Measurements from ENCODE around the gene ACCSL.

ACCSL gene

DNA sequence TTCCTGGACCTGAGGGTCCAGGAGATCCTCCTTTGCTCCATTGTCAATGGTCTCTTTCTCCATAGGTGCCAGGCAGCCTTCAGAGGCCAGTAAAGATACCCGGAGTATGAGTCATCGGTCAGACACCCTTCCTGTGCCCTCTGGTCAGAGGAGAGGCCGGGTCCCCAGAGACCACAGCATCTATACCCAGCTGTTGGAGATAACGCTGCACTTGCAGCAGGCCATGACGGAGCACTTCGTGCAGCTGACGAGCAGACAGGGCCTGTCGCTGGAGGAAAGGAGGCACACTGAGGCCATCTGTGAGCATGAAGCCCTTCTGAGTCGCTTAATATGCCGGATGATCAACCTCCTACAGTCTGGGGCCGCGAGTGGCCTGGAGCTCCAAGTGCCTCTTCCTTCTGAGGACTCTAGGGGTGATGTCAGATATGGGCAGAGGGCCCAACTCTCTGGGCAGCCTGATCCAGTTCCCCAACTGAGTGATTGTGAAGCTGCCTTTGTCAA lies at the start of gene ACCSL:
ACCSL (plus strand) TSS at position 51 of the 501 bp plus-strand sequence; CDS start at position 107, 56 bp downstream.
- no peak for DNase-seq

DNA sequence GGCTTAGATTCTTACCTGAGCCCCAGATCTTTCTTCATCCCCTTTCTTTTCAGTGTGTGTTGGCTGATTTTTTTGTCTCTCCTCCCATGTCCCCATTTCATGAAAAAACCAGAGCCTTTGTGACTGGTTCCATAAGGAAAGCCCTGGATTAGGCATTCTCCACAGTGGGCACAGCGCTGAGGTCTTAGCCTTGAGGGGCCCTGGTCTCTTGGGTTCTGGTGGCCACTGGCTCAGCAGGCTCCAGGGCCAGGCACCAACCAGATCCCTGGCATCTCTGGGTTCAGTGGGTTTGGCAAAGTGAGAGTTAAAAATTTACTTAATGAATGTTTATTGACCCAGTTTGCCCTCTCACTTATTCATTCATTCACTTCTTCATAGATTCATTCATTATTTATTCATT lies 49.5 kb upstream of the ACCSL start:
- no peak for DNase-seq

DNA sequence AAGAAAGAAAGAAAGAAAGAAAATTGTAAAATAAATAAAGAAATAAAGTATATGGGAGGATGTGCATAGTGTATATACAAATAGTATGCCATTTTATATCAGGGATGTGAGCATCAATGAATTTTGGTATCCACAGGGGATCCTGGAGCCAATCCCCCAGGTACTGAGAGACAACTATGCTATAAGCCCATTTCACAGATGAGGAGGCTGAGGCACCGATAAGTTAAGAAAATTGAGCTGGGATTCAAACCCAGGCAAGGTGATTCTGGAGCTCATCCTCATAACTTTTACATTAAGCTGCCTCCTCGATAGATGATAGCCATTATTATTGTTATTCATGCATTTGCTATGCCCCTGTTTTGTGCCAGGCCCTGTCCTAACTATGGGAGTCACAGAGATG lies 47.0 kb upstream of the ACCSL start:
- no peak for DNase-seq

DNA sequence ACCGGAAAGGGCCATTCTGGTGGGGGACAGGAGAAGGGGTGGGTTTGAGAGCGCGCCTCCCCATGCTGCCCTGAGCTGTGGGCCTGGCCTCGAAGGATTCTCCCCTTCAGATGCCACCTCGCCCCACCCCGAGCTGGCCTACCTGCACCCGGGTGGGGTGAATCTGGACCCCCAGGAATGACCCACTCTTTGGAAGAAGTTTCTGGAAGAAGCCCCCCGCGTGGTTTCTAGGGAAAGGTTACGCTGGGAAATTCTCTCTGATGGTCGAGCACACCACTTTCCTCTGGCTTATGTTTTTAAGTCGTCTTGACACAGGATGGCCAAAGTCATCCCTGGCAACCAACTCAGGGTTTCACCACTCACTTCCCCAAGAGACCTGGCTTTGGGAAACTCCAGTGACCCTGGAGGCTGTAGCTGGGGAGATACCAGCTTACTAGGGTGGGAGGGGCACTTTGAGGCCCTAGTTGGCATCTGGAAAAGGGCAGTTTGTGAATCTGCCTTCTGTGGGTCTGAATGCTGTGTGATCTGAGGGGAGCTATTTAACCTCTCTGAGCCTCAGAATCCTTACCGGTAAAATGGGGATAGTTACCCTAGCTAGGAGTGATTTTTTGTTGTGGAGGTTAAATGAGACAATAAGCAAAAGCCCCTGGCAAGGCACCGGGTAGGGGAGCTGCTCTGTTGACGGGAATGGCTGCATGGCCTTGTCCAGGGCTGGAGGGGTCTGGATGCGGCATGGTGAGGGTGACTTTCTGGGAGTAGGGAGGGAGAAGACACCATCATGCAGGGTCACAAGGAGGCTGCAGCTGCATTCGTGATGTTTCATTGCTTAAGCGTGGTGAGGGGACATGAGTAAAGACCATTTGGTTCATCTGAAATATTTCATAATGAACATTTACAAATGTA lies 45.3 kb upstream of the ACCSL start:
- no peak for DNase-seq

DNA sequence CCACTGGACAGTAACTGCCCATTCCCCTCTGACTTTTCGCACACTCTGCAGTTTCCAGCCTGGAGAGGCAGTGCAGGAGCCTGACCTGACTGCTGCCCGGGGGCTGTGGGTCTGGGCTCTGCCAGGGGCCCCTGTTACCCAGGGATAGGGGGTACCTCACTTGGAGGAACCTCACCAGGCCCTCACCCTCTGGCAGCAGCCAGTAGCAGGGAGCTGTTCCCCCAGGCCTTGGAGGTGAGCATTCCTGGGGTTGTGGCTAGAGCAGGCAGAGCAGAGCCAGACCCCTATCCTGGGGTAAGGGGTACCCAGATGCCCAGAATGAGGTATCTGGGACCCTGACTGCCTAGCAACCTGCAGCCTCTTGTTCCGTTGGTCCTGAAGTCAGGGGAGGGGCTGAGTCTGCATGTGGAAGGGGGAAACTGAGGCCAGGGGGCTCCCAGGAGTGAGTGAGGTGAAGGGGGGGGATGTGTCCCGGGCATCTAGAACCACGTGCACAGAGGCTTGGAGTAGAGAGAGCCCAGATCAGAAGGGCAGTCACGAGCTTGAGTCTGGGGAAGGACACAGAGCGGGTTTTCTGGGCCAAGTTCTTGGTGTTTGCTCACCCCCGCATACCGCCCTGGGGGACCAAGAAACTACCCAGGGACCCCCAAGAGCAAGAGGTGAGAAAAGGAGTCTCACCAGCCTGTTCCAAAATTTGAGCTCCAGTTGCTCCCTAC lies 43.9 kb upstream of the ACCSL start:
- no peak for DNase-seq

DNA sequence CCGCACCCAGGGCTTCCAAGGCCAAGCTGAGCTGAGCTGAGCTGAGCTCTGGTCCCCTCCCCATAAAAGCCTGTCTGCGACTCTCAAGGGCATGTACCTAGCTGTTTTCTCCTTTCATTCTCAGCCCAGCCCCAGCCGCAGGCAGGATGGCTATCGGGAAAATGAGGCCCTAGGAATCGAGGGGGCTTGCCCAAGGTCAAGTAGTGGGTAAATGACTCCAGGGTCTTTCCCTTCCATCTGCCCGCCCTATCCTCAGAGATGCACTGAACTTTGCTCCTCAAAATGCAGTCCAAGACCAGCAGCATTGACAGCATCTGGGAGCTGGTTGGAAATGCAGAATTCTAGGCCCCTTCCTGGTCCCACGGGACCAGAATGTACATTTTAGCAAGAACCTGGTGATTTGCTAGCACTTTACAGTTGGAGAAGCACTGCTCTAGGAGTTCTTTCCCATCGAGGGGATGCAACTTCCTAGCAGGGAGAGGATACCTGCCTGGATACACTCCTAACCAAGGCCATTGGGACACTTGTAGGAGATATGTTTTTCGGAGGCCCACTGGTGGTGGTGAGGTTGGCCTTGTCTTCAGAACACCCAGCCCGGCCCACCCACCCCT lies 43.2 kb upstream of the ACCSL start:
- no peak for DNase-seq

DNA sequence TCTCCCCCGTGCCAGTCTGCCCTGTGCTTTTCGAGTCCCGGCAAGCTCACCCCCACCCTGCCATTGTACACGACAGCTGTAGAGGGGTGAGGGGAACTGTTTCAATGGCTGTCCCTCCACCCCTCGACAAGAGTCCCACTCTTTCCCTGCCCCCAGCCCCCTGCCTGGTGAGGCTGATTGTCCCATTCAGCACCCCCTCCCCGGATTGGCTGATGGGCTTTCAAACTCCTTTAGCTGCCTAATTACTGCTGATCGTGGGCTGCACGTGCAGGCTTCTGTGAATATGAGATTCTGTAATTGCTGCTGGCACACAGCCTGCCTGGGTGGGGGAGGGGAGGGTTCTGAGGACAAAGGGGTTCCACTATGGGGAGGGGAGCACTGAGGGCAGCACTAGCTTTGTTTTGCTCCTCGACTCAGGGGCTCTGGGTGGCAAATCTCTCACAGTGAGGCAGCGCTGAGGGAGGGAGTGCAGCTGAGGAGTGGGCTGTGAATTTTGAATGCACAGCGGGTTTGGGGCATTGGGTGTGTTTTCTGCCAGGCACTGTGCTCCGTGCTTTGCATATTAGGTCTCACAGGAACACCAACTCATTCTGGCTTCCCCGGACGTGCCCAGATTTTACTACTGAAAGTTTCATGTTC lies 42.6 kb upstream of the ACCSL start:
- DNase-seq: no peak

DNA sequence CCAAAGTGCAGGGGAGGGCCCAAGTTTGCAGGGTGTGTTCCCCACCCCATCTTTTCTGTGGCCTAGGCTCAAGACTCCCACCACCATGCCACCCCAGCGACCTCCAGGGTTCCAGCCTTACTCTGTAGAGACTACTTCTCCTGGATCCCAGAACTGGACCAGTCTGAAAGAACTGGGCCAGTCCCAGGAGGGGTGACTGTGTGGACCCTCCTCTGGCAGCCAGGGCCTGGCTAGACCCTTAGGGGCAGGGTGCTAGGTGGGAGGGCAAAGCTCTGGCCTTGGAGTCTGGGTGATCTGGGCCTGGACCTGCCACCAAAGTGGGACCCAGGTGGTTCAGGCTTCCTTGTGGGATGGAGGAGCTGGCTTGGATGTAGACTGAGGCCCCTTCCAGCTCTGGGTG lies 41.8 kb upstream of the ACCSL start:
- DNase-seq: no peak

DNA sequence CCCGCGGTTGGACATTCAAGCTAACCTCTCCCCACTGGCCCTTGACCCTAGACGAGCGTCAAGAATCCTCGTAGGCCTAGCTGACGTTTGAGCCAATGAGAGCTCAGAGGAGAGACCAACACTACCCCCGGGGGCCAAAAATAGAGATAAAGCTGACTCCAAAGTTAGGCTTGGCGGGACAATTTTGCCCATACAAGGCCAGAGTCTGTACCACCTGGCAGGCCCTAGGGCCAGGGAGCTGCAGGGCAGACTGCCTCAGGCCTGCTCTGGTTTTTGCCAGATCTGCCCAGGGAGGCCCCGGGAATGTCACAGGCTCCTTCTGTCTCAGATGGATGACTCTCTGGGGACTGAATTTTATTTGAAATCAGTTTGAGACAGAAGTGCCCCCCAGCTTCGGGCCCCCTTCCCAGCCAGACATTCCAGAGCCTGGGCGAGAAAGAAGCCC lies 40.8 kb upstream of the ACCSL start:
- DNase-seq: no peak

DNA sequence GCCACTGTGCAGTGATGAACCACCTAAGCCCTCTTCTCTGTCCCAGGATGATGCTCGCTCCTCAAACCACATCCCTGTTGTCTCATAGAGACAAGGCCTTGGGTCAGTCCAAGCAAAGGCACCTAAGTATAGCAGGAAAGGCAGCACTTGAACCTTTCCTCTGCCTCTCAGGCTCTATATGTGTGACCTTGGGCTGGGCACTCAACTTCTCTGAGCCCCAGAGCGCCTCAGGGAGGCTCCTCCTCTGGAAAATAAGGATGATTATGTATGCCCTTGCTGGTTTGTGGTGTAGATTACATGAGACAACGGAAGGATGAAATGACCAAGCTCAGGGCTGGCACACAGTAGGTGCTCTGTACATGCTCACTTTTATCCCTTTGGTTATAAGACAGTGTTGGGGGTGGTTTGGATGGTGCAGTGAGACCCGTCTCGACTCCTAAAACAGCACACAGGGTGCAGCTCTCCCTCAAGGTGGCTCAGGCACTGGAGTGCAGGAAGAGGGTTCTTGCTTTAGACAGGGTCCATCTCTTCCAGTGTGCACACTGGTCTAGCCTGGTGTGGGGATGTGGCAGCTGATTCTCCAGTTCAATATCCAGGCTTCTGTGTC lies 40.2 kb upstream of the ACCSL start:
- DNase-seq: no peak

DNA sequence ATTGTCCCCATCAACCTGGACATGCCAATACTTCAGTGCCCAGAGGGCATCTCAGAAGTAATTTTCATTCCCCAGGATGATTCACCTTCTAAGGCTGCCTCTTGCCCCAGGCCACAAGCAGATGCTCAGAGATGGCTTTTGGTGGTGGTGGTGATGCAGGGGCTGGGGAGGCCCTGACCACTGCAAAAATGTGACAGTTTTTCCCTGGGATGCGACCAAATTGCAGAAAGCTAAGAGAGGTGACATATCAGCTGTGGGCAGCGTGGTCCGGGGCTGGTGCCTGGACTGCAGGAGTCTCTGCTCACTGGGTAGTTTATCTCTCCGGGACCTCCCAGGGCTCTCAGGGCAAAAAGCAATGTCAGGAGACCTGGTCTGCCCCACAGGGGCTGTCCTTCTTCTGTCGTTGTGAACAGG lies 39.7 kb upstream of the ACCSL start:
- DNase-seq: no peak

DNA sequence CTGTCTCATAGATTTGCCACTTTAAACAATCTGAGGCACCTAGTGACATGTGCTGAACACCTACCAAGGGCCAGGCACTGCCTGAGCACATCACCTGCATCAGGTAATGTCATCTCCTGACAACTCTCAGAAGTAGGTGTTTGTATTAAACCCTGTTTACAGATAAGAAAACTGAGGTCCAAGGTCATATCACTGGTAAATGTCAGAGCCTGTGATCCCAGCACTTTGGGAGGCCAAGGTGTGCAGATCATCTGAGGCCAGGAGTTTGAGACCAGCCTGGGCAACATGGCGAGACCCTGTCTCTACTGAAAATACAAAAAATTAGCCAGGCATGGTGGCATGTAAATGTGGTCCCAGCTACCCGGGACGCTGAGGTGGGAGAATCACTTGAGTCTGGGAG lies 39.1 kb upstream of the ACCSL start:
- no peak for DNase-seq

DNA sequence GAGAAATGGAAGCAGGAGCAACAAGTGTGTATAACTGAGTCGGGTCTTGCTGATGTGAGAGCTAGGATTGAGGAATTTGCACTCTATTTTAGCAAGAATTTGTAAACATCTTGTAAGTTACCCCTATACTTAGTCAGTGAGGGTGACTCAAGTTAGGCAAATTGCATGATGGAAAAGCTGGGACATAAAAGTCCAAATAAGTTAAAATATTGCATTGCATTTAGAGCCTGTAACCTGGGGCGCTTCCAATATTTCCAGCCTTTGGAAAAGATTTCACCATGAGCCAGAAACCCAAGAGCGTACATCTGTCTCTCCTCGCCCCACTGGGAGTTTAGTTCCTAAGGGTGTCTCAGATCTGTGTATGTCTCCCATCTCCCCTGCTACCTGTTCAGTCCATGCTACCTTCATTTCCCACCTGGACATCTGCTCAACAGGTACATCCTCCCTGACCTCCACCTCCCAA lies 37.0 kb upstream of the ACCSL start:
- peak; percentile 1 for DNase-seq

DNA sequence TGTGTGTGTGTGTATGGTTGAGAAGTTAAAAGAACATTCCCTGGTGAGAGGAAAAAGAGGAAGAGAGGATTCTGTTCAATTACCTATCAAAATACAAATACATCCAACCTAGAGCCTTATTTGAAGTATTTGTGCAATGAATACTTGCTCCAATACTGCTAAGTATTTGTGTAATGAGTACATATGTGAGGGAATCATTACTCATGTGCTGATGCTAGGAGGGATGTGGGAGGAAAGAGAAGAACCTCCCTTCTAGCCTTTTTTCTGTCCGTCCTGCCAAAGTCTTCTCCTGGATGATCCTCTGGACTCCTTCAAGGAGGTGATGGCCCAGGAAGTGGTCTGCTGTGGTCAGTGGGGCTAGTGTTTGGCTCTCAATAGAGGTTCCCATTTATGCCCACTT lies 36.0 kb upstream of the ACCSL start:
- no peak for DNase-seq

DNA sequence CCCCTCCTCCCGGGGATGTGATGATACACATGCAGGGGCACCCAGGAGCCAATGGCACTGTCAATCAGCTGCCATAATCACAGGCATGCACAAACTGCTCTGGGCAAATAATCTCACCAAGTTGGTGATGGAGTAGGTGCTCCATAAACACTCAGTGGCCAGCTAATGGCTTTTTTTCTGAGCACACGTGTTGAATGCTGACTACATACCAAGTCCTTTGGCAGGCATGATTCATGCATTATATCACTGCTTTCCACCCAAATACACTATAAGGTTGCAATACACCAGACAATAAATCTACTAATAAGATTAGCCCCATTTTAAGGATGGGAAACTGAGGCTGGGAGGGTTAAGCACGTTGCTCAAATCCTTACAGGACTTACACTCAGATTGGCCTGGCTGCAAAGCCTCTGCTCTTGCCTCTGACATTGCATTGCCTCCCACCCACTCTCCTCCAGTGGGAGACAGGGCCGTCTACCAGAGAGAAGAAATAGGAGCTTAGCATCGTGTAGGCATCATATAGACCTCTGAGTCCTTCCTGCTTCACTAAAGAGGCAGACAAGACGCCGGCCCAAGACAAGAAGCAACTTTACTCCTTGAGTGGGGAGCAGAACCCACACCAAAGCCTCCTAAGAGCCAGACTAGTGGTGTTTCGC lies 32.7 kb upstream of the ACCSL start:
- DNase-seq: no peak

DNA sequence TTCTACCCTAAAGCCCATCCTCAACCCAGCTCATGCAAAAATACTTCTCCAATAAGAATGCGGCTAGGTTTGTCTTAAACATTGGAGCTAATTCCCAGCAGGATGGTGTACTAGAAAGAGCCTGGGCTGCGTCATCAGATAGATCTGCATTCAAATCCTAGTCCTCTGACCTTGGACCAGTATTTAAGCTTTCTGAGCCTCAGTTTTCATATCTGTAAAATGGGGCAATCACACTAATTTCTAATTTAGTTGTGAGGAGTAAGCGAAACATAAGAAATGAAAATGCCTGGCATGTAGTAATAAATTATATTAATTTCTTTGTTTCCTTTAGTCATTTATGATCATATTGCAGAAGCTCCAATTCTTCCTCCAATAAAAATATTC lies 32.2 kb upstream of the ACCSL start:
- DNase-seq: no peak

DNA sequence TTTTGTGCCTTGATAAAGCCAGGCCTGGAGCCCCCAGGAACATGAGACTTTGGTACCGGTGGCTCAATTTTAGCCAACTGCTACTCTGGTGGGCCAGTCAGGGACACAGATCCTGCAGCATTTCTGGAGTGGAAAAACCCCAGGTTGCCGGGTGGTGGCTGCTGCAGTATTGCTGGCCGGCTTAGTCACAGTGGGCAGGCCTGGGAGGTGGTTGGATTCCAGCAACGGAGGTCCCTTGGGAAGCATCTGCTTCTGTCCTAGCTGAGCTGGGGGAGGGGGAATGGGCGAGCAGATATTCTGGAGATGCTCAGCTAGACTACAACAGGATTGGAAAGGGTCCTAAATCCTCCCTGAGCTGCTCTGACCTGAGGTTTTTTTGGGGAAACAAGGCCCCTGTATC lies 31.6 kb upstream of the ACCSL start:
- DNase-seq: no peak

DNA sequence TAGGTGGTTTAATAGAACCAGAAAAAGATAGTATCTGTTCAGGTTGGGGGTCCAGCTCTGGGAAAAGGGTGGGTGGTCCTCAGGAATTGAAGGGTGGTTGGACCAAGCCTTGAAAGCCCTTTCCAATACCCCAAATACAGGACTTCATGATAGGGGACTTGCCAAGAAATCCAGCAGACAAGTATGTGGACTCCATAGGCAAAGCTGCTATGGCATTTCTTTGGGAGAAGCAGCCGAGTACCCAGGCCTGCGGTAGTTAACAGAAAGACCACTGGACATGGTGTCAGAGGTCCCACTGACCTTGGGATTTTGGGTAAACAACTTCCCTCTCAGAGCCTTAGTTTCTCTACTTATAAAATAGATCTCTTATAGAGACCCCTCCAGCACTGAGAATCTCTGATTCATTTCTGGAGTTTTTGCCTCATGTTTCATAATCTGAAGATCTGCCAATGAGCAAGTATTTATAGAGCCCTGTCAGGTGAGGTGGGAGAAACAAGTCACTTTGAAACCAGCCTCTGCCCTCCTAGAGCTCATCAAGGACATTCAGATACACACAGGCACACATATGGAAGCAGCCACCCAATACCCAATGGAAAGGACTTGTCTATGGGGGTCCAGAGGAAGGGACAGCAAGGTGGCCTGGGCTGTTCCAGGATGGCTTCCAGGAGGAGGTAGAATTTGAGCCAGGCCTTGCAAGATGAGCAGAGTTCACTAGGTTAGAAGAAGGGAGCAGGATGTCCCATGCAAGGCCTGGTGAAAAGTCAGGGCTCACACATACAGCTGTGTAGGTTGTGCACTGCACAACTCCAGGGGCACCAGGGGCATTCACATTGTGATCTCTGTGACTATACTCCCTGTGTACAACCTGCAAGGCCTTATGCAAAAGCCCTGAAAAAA lies 31.0 kb upstream of the ACCSL start:
- no peak for DNase-seq

DNA sequence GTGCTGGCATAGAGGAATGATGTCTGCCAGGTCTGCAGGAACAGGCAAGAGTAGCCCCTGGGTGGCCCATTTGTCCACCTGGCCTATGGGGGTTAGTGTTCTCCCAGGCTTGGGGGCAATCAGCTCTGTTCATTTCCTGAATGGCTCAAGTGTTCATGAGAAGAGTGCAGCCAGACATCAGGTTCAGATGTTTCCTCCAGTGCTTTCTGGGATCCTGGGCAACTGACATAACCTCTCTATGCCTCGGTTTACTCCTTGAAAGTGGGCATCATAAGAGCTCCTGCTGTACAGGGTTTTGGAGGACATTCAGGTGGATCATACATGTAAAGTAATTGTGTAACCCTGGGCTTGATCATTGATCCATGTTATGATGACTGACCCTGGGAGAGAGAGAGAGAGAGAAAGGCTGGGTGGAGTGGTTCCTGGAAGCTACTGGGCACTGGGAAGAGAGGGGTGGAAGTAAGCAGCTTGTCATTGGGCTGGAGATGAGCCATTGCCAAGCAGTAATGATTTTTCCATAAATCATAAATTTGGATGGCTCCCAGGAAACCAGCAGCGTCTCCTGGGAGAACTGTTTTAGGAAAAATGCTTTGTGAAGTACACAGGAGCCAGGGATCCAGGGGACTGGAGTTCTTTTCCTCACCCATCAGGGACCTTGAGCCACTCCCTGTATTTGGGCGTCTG lies 30.2 kb upstream of the ACCSL start:
- DNase-seq: no peak

DNA sequence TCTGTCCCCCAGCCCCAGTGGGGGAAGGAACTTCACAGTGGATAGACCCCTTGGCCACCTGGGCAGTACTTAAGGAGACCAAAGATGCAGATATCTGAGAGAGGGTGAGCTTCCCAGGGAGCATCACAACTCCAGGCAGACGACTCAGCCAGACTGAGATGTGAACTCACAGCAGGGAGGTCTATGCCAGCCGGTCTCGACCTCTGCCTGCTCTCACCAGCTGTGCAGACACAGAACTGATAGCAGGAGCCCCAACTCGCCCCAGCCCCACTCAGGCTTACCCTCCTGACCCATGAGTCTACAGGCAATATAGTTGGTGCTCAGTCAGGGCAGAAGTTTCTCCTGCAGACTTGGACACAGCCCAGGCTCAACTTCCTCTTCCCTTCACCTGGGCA lies 29.7 kb upstream of the ACCSL start:
- no peak for DNase-seq
